SK-N-MC (cell line): ENCODE results near the gene TNFAIP8.

Experiments
- EZH2 ChIP-seq: fragments of 200-600 bp; sonication (generic); IDR thresholded peaks from one replicate; pipeline ENCODE4 v1.6.1; 2017; ENCODE audit warnings: antibody characterized with exemption
- FOXP2 ChIP-seq: optimal IDR thresholded peaks from 2 replicates; pipeline ENCODE3; 2011; ENCODE audit warnings: mild to moderate bottlenecking, moderate library complexity; ENCODE audit not compliant: insufficient read depth; ENCODE audit errors: extremely low read length, control extremely low read depth
- POLR2AphosphoS5 ChIP-seq: IDR thresholded peaks from 2 replicates; pipeline ENCODE4 v1.6.1; 2012; ENCODE audit warnings: mild to moderate bottlenecking, low read depth, low read length, borderline replicate concordance

DNA sequence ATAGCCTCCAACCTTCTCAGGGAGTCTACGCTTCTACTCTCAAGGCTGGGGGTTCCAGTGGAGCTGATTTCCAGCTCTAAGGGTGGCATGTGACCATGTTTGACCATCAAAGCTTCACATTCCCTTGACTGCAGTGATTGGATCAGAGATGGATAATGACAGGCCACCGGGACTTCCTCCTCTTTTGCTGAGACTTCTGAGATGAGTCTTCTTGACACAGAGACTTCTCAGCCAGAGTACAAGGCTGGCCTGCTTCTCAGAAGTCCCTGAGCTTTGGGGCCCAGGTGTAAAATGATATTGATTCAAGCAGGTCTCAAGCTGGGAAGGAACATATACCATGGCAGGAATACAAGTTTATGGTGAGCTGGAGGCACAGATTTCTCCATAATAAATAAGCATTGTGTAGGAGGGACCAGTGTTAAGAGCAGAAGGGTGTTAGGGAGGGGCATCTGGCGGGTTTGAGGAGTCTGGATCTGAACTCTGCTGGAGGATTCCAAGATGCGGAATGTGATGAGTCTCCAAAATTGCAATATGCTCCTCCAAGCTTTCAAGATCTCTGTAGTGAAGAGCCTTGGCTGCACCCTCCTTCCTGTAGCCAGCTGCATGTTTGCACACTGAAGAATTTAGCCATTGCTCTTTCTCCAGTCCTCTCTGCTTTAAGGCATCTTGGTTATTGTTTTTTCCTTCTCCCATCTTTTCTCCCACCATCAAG is 54.8 kb downstream of the TNFAIP8 start:
- TF ChIP-seq FOXP2 (no peak), EZH2 (no peak), POLR2AphosphoS5 (no peak)
